RWPE1 (cell line): Measurements from ENCODE around the gene DENND1A.
A peak's percentile ranks its signal among the peaks of the same experiment; 100 is the strongest.

Experiments
- CTCF ChIA-PET: fragments of 350-600 bp; sonication (Branson Sonifier 250); formaldehyde crosslinking; extraction: SDS; loops from one replicate; lab custom pipeline; 2021; lab: Yijun Ruan, JAX
- POLR2A ChIA-PET: fragments of 400-600 bp; formaldehyde crosslinking; extraction: SDS; loops from one replicate; lab custom pipeline; 2020; ENCODE audit warnings: antibody characterized with exemption; ENCODE audit not compliant: low non-redundant PET; lab: Yijun Ruan, JAX
- DNase-seq: peaks from one replicate; pipeline ENCODE4 v3.0.0; 2012; ENCODE audit warnings: low spot score
- H3K27ac ChIP-seq: fragments of 450-650 bp; 2 replicates; pipeline ENCODE4 v1.5.1; 2017
- CTCF ChIP-seq: fragments of 450-650 bp; conservative IDR thresholded peaks from 2 replicates; pipeline ENCODE4 v1.5.1; 2017; ENCODE audit warnings: low read depth, mild to moderate bottlenecking

Gene DENND1A

DNA sequence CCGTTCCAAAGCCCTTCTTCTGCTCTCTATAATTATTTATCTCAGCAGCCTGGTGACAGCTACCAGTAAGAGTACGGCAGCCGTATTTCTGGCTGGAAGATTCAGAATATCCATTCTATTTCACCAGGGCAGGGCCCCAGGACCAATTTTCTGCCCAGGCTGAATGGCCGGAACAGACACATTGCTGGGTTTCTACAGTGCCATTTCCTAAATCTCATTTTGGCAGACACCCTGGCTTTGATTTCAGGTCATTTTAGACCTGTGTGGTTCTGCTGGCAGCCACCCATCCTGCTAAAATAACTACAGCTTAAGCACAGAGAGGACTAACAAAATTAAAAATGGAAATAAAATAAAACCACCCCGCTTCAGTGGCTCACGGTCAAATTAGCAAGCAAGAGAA lies 478.9 kb downstream of the DENND1A start:
- DNase-seq: no peak
- no peak overlapping the region for H3K27ac ChIP-seq
- ChIA-PET CTCF (interaction anchor here (0.6 kb wide), 1 partner anchor 118 kb away, joined by 5 read pairs; no protein-coding TSS in a partner anchor), POLR2A (no interaction called here)
- no peak for TF ChIP-seq CTCF

GRCh38 chr9:123450098-123450770 lies 479.7 kb downstream of the DENND1A start:
- no peak for TF ChIP-seq CTCF
- ChIA-PET POLR2A (no interaction called here), CTCF (no interaction called here)
- no peak for DNase-seq
- no peak overlapping the region for H3K27ac ChIP-seq

DNA sequence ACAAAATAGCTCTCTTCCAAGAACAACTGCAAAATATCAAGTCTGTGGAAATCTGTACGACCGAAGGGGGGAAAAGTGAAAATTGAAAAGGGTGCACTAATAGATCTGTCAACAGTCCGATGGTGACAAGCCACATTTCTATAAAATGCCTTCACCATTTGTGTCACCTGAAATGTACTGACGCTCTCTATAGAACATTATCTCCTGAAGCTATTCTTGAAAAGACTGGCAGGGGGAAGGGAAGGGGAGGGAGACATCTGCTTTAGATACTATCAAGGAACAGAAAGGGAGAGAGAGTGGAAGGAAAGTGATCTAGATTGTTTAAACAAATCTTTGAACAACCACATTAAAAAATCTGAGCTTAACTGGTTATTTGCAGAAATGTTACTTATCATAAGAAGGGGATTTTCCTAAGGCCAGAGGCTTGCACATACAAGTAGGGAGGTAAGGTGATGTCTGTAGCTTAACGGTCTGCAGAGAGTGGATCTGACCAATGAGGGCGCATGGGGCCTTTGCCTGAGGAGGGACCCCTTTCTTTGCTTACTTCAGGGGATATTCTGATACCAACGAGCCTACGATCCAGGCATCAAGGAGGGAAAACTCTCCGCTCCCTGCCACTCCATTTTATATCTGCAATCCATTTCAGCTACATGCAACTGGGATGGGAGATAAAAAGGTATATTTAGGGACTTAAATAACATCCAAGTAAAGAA lies 481.8 kb downstream of the DENND1A start:
- TF ChIP-seq CTCF: no peak
- H3K27ac ChIP-seq: no peak overlapping the region
- POLR2A ChIA-PET: no interaction called here
- CTCF ChIA-PET: interaction anchor here (0.6 to 1.4 kb wide), 2 partner anchors 65 to 913 kb away, joined by 4 read pairs; no protein-coding TSS in a partner anchor
- no peak for DNase-seq

GRCh38 chr9:123445981-123446610 lies 483.8 kb downstream of the DENND1A start:
- DNase-seq: peak; percentile 65
- CTCF ChIA-PET: no interaction called here
- no peak for TF ChIP-seq CTCF
- POLR2A ChIA-PET: no interaction called here
- no peak overlapping the region for H3K27ac ChIP-seq

DNA sequence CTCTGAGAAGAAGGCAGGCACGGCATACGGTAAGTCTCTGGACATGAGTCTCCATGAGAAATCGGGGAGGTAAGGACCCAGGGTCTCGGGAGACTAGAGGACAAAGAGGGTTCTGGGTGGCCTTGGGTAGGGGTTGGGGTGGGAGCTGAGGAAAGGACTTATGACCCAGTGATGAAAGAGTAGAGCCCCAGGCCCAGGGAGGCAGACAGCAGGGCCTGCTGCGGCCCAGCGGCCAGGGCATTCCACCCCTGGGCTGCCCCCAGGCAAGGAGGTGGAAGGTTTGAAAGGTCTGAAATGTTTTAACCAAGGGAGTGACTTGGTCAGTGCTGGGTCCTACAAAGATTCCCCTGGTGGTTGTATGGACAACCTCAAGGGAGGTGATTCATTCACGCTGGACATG lies 484.8 kb downstream of the DENND1A start:
- no peak overlapping the region for H3K27ac ChIP-seq
- ChIA-PET CTCF (interaction anchor here (0.7 kb wide), 1 partner anchor 249 kb away, joined by 3 read pairs; no protein-coding TSS in a partner anchor), POLR2A (no interaction called here)
- no peak for TF ChIP-seq CTCF
- no peak for DNase-seq

DNA sequence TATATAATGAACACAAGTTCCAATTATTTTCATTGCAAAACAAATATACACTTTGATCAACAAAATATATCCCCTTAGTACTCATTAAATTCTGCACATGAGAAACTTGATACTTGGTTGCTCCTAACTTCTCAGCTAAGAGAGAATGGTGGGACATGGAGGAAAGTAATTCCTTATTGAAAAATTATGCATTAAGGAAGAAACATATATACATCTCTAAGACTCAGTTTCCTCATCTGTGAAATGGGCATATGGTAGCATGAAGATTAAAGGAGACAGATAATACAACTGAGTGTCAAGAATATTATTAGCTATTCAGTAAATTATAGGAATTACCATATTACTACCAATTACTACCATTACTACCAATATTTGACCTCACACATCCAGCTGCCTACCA lies 488.2 kb downstream of the DENND1A start:
- TF ChIP-seq CTCF: no peak
- no peak for DNase-seq
- ChIA-PET CTCF (interaction anchor here (0.6 to 0.7 kb wide), 3 partner anchors 258 to 1388 kb away, joined by 3 to 4 read pairs (median 3); no protein-coding TSS in a partner anchor), POLR2A (no interaction called here)
- no peak overlapping the region for H3K27ac ChIP-seq
